ENCODE data around the gene AREG.
"Not testable (repeated sequence)": the region's sequence is repeated elsewhere in the genome, so short reads cannot be mapped to it uniquely, and the experiment has no call there.

AREG gene

GRCh38 chr4:74444891-74445642, at the start of gene AREG:
AREG (plus strand) TSS chr4:74445136; CDS start chr4:74445346, 210 bp downstream.
- DNase-seq (ENCODE audit: low read depth in 3 of 3): peak; percentile 76 to 95 (median 92)

DNA sequence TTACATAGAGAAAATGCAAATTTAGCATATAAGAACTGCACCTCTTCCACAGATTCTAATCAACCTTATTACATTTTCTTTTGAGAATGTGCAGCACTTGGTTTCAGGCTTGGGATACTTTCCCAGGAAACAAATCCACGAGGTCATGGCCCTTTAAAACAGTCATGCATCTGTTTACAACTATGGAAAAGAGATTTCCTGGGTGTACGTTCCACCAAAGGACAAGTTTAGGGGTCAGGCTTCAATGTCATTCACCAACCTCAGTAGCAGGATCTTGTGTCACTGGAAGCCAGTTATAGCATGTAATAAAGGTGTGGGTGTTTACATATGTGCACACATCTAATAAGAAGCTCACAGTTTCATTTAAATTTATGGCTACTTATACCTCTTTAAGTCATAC, 49.3 kb upstream of the AREG start:
- DNase-seq (ENCODE audit: low read depth in 3 of 3): no peak

- DNase-seq (ENCODE audit: low read depth in 3 of 3): no peak
Observed at GRCh38 chr4:74397748-74398426, 47.0 kb upstream of the AREG start.

- DNase-seq (ENCODE audit: low read depth in 3 of 3): not testable (repeated sequence)
Observed at GRCh38 chr4:74398894-74399589, 45.9 kb upstream of the AREG start.

GRCh38 chr4:74400395-74400794, 44.5 kb upstream of the AREG start:
- no peak for DNase-seq (ENCODE audit: low read depth in 3 of 3)

DNA sequence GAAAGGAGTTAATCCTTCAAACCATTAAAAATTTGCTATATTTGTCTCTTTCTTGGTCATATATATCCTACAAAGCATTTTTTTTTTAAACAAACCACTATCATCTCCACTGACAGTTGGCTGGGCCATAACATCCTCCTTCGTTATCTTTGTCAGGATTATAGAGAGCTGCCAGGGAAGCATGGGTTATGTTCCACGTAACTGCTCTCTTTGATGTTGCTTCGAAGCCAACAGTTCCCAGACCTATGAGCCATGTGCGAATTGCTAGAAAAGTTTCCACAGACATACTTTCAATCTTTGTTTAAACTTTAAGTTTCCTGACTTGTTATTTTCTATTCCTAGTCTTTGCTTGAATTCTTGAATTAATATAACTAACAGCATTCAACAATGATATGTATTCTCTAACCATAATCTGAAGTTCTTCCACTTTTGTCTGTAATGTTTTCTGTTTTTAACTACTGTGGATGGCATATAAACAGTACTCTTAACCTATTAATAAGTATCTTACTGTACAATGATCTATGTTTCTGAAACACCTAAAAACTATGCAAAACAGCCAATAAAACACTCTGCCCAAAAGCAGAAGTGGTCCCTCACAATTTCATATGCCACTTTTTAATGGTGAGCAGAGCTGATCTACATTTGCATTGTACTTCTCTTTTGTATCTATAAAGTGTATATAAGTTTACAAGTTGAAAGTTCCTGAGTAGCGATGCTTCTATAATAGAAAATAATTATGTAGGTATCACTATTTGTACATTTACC, 42.1 kb upstream of the AREG start:
- DNase-seq (ENCODE audit: low read depth in 3 of 3): no peak

DNA sequence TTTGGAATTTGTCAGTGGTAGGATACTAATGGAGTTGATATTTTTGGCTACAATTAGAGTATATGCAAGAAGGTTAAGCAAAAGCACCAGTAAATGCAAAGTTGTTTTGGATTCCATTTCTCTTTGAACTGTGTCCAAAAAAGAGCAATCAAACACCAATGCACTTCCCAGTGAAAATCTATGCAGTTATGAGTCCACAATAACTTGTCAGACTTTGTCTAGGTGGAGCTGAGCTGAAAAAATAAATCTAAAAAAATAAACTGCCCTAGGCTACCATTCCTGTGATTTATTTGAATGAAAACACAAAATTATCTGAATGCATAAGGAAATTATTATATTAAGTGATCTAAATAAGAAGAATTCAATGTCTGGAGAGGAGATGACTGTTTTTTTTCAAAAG, 37.0 kb upstream of the AREG start:
- DNase-seq (ENCODE audit: low read depth in 3 of 3): no peak

DNA sequence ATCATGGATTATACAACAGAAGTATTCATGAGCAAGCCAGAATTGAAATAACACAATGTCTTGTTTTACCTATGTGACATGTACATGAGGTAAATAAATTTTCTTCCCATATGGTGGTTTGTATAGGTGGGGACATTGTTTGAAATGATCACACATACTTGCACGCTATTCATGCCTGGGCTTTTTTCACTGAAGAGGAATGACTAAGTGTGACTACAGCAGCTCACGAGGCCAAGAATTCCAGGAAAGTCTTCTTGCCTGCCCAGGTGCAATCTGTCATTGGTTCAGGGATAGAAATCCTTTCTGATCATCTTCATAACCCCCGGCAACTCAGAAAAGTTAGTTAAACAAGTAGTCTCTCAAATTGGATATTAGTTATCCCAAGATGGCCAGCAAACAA, 36.3 kb upstream of the AREG start:
- DNase-seq (ENCODE audit: low read depth in 3 of 3): no peak

GRCh38 chr4:74410272-74410671, 34.7 kb upstream of the AREG start:
- DNase-seq (ENCODE audit: low read depth in 3 of 3): no peak

- no peak for DNase-seq (ENCODE audit: low read depth in 3 of 3)
Observed at GRCh38 chr4:74412225-74412624, 32.7 kb upstream of the AREG start.

DNA sequence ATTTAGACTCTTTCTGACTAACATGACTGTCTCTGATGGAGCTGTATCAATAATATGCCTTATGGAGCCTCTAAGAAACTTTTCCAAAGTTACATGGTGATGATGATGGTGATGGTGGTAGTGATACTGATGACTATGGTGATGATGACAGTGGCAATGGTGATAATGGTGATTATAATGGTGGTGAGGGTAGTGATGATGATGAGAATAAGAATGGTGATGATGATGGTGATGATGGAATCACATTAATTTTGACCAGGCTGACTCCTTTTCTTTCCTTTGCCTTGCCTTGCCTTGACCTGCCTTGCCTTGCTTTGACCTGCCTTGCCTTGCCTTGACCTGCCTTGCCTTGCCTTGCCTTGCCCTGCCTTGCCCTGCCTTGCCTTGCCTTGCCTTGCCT, 31.7 kb upstream of the AREG start:
- no peak for DNase-seq (ENCODE audit: low read depth in 3 of 3)

DNA sequence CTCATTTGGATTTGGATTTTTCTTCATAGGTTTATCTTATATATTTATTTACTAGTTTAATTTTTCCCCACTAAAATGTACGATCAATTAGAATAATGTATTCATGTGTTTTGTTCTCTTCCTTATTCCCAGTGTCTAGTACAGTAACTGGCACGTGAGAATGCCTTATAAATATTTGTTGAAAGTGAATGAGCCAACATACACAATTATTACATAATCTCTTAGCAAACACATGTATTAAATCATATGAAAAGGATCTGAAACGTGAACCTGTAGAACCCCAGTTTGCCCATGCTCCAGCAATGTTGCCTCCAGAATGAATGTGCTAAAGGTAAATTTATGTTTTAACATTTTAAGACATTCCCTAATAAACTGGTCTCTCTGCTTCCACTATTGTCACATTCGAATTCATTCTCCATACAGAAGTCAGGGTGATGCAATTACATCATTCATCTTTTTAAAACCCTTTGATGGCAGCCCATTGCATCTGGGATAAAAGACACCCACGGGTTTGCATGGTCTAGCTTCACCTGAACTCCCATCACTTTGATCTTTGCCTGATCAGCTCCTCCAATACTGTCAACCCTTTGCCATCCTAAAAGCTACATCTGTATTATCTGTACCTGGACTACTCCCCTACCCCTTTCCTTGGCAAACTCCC, 30.7 kb upstream of the AREG start:
- DNase-seq (ENCODE audit: low read depth in 3 of 3): no peak

DNA sequence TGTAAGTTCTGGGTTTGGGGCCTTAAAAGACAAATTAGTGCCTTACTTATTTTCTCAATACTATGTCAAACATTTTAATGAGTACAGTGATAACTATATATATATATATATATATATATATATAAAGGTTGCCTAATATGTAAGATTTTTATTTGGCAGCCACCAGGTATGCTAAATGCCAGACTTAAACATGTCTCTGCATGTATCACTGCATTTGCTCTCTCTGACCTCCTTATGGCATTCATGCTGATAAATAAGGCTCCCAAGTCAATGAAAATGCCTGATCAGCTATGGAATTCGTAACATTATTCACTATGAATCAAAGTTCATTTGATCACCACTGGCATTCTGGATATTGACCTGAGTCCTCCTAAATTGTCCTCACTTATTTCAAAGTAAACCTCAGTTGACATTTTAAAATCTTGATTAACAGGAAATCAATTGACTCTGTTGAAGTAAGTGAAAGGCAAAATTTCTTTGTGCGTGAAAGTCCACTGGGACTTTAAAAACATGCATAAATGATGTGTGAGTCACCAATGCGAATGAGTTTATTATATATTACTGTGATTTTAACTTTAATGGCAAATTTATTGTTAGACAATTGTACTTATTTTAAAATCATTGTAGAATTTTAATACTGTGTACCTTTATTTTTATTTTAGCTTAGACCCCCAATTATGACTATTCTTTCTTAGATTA, 29.2 kb upstream of the AREG start:
- no peak for DNase-seq (ENCODE audit: low read depth in 3 of 3)

- no peak for DNase-seq (ENCODE audit: low read depth in 3 of 3)
Observed at GRCh38 chr4:74418063-74418670, 26.8 kb upstream of the AREG start.

DNA sequence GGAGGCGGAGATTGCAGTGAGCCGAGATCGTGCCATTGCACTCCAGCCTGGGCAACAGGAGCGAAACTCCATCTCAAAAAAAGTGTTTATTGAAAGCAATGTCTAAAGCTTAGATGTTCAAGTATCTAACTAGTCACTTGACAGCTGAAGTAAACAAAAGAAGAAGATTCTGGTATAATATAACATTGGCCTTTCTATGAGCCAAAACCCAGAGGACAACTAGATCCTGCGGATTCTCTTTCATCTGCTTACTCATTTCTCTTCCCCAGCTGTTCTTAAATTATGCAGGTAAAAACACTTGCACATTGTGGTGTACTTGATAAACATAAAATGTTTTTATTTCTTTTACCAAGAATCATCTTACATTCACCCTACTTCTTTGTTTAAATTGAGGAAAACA, 24.1 kb upstream of the AREG start:
- DNase-seq (ENCODE audit: low read depth in 3 of 3): no peak

DNA sequence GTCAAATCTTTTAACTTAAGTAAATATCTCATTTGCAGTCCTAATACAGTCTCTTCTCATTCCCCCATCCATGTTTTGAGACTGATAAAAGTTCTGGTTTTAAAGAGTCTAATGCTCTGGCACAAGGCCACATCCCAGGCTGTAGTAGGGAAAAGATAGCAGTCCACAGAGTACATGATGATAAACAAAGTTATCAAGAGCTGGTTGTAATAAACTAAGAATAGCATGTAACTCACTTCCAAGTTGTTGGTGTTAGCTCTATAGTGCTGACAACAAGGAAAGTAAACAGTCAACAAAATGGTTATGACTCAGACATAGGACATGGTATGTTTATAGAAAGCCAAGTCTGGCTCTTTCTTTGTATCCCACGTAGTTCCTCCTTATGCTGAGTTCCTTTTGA, 21.8 kb upstream of the AREG start:
- DNase-seq (ENCODE audit: low read depth in 3 of 3): no peak

GRCh38 chr4:74424111-74424510, 20.8 kb upstream of the AREG start:
- DNase-seq (ENCODE audit: low read depth in 3 of 3): no peak

GRCh38 chr4:74426101-74426500, 18.8 kb upstream of the AREG start:
- DNase-seq (ENCODE audit: low read depth in 3 of 3): no peak

- no peak for DNase-seq (ENCODE audit: low read depth in 3 of 3)
Observed at GRCh38 chr4:74428276-74428675, 16.7 kb upstream of the AREG start.

- no peak for DNase-seq (ENCODE audit: low read depth in 3 of 3)
Observed at GRCh38 chr4:74431113-74431826, 13.7 kb upstream of the AREG start.

Measured in stimulated activated CD4-positive, alpha-beta T cell treated with anti-CD3 and anti-CD28 coated beads, TNF-alpha, amount 100 ng/mL, for 4 hours (primary cell).